WTC11 (cell line): ENCODE measurements around the gene TCOF1. TPM values are rescaled to one million over a fixed set of nuclear protein-coding genes. Genes with fewer than 3 reads are reported as not detected.

Experiments used
- ATAC-seq: fragments of 200-7000 bp; cut with Tn5 transposase; 2 replicates; pipeline ENCODE4 v1.10.0; 2021; ENCODE audit warnings: mild to moderate bottlenecking, moderate library complexity
- CTCF ChIA-PET: fragments of 300-600 bp; sonication (Branson Sonifier 250); formaldehyde crosslinking; loops from one replicate; lab custom pipeline; 2021; ENCODE audit warnings: antibody characterized with exemption; lab: Charles Lee
- POLR2A ChIA-PET: fragments of 350-600 bp; sonication (Branson Sonifier 250); formaldehyde crosslinking; loops from one replicate; lab custom pipeline; 2021; ENCODE audit warnings: antibody characterized with exemption; lab: Charles Lee
- DNase-seq: peaks from one replicate; pipeline ENCODE4 v3.0.0; 2021; ENCODE audit warnings: low spot score
- H3K27ac Mint-ChIP-seq: 2 replicates; pipeline ENCODE4 v1.8.0; 2021; ENCODE audit warnings: mixed read lengths
- H3K27me3 Mint-ChIP-seq: 2 replicates; pipeline ENCODE4 v1.8.0; 2021; ENCODE audit warnings: low read depth, mild to moderate bottlenecking, moderate library complexity, mixed read lengths
- H3K36me3 Mint-ChIP-seq: 2 replicates; pipeline ENCODE4 v1.8.0; 2021; ENCODE audit warnings: mixed read lengths
- H3K4me1 Mint-ChIP-seq: 2 replicates; pipeline ENCODE4 v1.8.0; 2022; ENCODE audit warnings: mixed read lengths
- H3K4me3 Mint-ChIP-seq: 2 replicates; pipeline ENCODE4 v1.8.0; 2021; ENCODE audit warnings: mild to moderate bottlenecking, moderate library complexity, mixed read lengths
- H3K9me3 Mint-ChIP-seq: 2 replicates; pipeline ENCODE4 v1.8.0; 2021; ENCODE audit warnings: mixed read lengths
- FOXK1 ChIP-seq: sonication (generic); formaldehyde crosslinking; IDR thresholded peaks from 2 replicates; pipeline ENCODE4 v1.8.0; 2022; ENCODE audit warnings: mild to moderate bottlenecking, moderate library complexity, missing genetic modification reagents
- GTF2I ChIP-seq: fragments of 250-450 bp; sonication (Bioruptor Pico); conservative IDR thresholded peaks from 2 replicates; pipeline ENCODE4 v1.4.0; 2021; ENCODE audit warnings: mild to moderate bottlenecking
- JUN ChIP-seq: sonication (generic); formaldehyde crosslinking; IDR thresholded peaks from 2 replicates; pipeline ENCODE4 v1.8.0; 2023; ENCODE audit warnings: mild to moderate bottlenecking, missing genetic modification reagents
- NFYB ChIP-seq: sonication (generic); formaldehyde crosslinking; conservative IDR thresholded peaks from 2 replicates; pipeline ENCODE4 v1.8.0; 2022; ENCODE audit warnings: low read depth, missing genetic modification reagents
- ZNF263 ChIP-seq: sonication (generic); formaldehyde crosslinking; IDR thresholded peaks from 2 replicates; pipeline ENCODE4 v1.8.1; 2022; ENCODE audit warnings: low read depth, mild to moderate bottlenecking, moderate library complexity, missing genetic modification reagents
- ZNF317 ChIP-seq: sonication (generic); formaldehyde crosslinking; IDR thresholded peaks from 2 replicates; pipeline ENCODE4 v1.8.1; 2023; ENCODE audit warnings: low read depth, mild to moderate bottlenecking, moderate library complexity, missing genetic modification reagents, borderline replicate concordance
- ZNF423 ChIP-seq: fragments of 250-450 bp; sonication (Bioruptor Pico); IDR thresholded peaks from 2 replicates; pipeline ENCODE4 v2.1.2; 2022; ENCODE audit warnings: mild to moderate bottlenecking, moderate library complexity
- total RNA-seq: library from RNA; stranded (reverse); gene quantifications from 3 replicates; pipeline ENCODE4 v1.2.3, GENCODE V29; 2021
- TF ChIP-seq, protein P1 (sequence below): fragments of 250-450 bp; sonication (Bioruptor Pico); IDR thresholded peaks from 2 replicates; pipeline ENCODE4 v1.9.0; 2021; ENCODE audit warnings: mild to moderate bottlenecking, borderline replicate concordance
- TF ChIP-seq, protein P2 (sequence below): fragments of 250-450 bp; sonication (Bioruptor Pico); IDR thresholded peaks from 2 replicates; pipeline ENCODE4 v1.9.0; 2021; ENCODE audit warnings: mild to moderate bottlenecking
- TF ChIP-seq, protein P3 (sequence below): sonication (generic); formaldehyde crosslinking; IDR thresholded peaks from 2 replicates; pipeline ENCODE4 v1.8.1; 2022; ENCODE audit warnings: mild to moderate bottlenecking, moderate library complexity, missing genetic modification reagents
- TF ChIP-seq, protein P4 (sequence below): sonication (generic); formaldehyde crosslinking; IDR thresholded peaks from 2 replicates; pipeline ENCODE4 v1.8.1; 2023; ENCODE audit warnings: mild to moderate bottlenecking, missing genetic modification reagents, borderline replicate concordance

The TCOF1 gene
- total RNA-seq, 1 experiment from 2014 or later, result 174 TPM

DNA sequence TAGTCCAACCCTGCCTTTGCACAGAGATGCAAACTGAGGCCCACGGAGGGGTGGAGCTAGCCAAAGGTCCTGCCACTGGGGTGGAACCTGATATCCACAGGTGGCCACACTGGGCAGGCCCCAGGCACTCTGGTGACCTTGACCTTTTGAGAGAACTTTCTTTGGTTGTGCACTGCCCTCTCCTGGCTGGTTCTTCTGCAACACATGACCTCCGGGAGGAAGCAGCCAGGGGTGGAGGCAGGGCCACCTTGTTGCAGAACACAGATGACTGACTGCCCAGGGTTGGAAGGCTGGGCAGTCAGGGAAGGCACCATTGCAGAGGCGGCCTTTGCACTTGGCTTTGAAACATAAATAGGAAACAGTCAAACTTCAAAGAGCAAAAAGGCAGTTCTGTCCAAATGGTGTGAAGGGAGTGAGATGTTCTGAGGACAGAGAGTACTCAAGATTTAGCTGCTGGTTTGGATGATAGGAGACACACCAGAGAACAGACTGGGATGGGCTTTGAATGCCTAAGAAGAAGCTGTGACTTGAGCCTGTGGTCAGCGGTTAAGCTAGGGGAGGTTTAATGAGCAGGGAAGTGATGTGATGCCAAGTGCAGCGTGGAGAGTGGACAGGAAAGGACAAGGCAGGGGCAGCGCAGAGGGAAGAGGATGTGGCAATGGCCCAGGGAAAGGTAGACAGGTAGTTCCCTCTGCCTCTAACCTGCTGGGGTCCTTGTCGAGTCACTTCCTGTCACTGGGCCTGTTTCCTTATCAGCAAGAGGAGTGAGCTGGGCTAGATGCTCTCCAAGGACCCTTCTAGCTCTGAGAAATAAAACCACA is 6.8 kb upstream of the TCOF1 start (continued):
- TF ChIP-seq, protein P1, sequence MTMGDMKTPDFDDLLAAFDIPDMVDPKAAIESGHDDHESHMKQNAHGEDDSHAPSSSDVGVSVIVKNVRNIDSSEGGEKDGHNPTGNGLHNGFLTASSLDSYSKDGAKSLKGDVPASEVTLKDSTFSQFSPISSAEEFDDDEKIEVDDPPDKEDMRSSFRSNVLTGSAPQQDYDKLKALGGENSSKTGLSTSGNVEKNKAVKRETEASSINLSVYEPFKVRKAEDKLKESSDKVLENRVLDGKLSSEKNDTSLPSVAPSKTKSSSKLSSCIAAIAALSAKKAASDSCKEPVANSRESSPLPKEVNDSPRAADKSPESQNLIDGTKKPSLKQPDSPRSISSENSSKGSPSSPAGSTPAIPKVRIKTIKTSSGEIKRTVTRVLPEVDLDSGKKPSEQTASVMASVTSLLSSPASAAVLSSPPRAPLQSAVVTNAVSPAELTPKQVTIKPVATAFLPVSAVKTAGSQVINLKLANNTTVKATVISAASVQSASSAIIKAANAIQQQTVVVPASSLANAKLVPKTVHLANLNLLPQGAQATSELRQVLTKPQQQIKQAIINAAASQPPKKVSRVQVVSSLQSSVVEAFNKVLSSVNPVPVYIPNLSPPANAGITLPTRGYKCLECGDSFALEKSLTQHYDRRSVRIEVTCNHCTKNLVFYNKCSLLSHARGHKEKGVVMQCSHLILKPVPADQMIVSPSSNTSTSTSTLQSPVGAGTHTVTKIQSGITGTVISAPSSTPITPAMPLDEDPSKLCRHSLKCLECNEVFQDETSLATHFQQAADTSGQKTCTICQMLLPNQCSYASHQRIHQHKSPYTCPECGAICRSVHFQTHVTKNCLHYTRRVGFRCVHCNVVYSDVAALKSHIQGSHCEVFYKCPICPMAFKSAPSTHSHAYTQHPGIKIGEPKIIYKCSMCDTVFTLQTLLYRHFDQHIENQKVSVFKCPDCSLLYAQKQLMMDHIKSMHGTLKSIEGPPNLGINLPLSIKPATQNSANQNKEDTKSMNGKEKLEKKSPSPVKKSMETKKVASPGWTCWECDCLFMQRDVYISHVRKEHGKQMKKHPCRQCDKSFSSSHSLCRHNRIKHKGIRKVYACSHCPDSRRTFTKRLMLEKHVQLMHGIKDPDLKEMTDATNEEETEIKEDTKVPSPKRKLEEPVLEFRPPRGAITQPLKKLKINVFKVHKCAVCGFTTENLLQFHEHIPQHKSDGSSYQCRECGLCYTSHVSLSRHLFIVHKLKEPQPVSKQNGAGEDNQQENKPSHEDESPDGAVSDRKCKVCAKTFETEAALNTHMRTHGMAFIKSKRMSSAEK, result no peak
- TF ChIP-seq, protein P2, sequence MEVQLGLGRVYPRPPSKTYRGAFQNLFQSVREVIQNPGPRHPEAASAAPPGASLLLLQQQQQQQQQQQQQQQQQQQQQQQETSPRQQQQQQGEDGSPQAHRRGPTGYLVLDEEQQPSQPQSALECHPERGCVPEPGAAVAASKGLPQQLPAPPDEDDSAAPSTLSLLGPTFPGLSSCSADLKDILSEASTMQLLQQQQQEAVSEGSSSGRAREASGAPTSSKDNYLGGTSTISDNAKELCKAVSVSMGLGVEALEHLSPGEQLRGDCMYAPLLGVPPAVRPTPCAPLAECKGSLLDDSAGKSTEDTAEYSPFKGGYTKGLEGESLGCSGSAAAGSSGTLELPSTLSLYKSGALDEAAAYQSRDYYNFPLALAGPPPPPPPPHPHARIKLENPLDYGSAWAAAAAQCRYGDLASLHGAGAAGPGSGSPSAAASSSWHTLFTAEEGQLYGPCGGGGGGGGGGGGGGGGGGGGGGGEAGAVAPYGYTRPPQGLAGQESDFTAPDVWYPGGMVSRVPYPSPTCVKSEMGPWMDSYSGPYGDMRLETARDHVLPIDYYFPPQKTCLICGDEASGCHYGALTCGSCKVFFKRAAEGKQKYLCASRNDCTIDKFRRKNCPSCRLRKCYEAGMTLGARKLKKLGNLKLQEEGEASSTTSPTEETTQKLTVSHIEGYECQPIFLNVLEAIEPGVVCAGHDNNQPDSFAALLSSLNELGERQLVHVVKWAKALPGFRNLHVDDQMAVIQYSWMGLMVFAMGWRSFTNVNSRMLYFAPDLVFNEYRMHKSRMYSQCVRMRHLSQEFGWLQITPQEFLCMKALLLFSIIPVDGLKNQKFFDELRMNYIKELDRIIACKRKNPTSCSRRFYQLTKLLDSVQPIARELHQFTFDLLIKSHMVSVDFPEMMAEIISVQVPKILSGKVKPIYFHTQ (CRISPR knock-in tag), result no peak
- TF ChIP-seq, protein P3, sequence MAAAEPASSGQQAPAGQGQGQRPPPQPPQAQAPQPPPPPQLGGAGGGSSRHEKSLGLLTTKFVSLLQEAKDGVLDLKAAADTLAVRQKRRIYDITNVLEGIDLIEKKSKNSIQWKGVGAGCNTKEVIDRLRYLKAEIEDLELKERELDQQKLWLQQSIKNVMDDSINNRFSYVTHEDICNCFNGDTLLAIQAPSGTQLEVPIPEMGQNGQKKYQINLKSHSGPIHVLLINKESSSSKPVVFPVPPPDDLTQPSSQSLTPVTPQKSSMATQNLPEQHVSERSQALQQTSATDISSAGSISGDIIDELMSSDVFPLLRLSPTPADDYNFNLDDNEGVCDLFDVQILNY (CRISPR knock-in tag), result no peak
- TF ChIP-seq JUN (CRISPR knock-in tag) (no peak), ZNF423 (CRISPR knock-in tag) (peak; percentile 35; the same call in 1 of the 2 replicates), ZNF317 (CRISPR knock-in tag) (no peak), NFYB (CRISPR knock-in tag) (no peak), FOXK1 (CRISPR knock-in tag) (0 out of 2 replicates have a peak, but pooled peaks have one; percentile 52)
- TF ChIP-seq, protein P4, sequence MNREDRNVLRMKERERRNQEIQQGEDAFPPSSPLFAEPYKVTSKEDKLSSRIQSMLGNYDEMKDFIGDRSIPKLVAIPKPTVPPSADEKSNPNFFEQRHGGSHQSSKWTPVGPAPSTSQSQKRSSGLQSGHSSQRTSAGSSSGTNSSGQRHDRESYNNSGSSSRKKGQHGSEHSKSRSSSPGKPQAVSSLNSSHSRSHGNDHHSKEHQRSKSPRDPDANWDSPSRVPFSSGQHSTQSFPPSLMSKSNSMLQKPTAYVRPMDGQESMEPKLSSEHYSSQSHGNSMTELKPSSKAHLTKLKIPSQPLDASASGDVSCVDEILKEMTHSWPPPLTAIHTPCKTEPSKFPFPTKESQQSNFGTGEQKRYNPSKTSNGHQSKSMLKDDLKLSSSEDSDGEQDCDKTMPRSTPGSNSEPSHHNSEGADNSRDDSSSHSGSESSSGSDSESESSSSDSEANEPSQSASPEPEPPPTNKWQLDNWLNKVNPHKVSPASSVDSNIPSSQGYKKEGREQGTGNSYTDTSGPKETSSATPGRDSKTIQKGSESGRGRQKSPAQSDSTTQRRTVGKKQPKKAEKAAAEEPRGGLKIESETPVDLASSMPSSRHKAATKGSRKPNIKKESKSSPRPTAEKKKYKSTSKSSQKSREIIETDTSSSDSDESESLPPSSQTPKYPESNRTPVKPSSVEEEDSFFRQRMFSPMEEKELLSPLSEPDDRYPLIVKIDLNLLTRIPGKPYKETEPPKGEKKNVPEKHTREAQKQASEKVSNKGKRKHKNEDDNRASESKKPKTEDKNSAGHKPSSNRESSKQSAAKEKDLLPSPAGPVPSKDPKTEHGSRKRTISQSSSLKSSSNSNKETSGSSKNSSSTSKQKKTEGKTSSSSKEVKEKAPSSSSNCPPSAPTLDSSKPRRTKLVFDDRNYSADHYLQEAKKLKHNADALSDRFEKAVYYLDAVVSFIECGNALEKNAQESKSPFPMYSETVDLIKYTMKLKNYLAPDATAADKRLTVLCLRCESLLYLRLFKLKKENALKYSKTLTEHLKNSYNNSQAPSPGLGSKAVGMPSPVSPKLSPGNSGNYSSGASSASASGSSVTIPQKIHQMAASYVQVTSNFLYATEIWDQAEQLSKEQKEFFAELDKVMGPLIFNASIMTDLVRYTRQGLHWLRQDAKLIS (CRISPR knock-in tag), result no peak

DNA sequence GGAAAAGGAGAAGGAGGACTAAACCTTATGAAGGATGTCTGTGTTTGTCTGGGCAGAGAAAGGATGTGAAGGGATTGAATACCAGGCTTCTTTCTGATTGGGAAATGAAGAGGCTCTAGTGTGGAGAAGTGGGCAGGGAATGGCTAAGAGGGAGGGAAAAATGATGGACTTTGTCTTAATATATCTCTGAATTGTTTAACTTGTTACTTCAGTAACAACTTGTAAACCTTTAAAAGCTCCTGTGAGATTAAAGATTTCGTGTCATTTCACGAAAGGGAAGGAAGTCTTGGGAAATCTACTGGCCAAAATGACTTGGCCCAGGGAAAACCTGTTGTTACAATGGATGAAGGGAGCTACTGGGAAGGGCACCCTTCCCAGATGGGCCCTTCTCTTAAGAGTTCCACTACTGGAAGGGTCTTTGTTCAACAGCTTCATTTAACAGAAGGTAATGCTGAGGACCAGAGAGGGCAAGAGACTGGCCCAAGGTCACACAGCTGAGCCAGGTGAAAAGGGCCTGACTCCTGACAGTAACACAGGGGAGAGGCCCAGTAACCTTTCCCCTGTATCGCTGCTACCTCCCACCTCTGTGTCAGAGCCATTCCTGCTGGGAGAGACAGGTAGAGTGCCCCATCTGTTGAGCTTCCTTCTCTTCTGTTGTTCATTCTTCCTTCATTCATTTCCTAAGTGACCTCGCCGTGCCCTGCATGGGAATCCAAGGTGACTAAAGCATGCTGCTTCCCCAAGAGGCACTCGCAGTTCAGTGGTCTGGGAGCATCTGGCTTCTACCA is 5.1 kb upstream of the TCOF1 start:
- CTCF ChIA-PET, result interaction anchor here (1.8 to 5.0 kb wide), 3 partner anchors 50 to 90 kb away, joined by 7 to 71 read pairs (median 32); partner anchors contain the start of gene ARSI

More for the DNA sequence above, 5.1 kb upstream of the TCOF1 start:
- Mint-ChIP-seq H3K36me3 (no peaks in the 10 kb centered on the region), H3K27ac (no peak overlapping the region), H3K4me3 (no peak overlapping the region), H3K27me3 (peaks cover 4% of the 10 kb centered on the region; the same call in 1 of the 2 replicates), H3K9me3 (no peaks in the 10 kb centered on the region)
- POLR2A ChIA-PET, result no interaction called here
- no peak for DNase-seq
- no peak for ATAC-seq
- TF ChIP-seq GTF2I (CRISPR knock-in tag), result peak; percentile 53; the same call in 1 of the 2 replicates
- TF ChIP-seq ZNF263 (CRISPR knock-in tag), result no peak
- TF ChIP-seq, all 79 proteins: peak for 1
- peaks cover 17% of the 10 kb centered on the region for H3K4me1 Mint-ChIP-seq
